Measurements from ENCODE around the gene ANKRD24. TPM values are rescaled to one million over a fixed set of nuclear protein-coding genes. Genes with fewer than 3 reads are reported as not detected.
A peak's percentile ranks its signal among the peaks of the same experiment; 100 is the strongest.

Gene ANKRD24
- total and polyA plus RNA-seq, 4 donors = 0.68 to 2.4 (median 1.3) TPM

DNA sequence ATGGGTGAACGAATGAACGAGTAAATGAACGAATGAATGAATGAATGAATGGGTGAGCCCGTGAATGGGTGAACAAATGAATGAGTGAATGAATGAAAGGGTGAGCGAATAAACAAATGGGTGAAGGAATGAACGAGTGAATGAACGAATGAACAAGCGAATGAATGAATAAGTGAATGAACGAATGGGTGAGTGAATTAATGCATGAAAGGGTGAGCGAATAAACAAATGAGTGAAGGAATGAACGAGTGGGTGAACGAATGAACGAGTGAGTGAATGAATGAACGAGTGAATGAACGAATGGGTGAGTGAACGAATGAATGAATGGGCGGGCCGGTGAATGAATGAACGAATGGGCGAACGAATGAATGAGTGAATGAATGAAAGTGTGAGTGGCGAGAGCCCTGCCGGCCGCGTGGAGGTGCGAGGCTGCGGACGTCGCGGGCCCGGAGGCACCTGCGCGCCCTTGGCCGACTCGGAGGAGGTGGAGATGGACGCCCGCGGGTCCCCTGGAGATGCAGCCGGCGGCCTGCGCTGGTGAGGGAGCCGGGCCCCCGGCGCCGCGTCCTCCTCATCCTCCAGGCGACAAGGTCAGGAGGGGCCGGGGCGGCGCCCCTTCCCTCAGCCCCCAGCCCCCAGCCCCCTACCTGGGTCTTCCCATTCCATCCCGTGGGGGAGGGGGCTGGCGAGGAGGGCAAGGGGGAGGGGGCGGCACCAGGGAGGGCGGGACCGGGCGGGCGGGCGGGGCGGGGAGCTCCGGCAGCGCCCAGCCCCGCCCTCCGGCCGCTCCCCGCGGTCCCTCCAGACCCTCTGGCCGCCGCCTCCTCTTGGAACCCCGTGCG lies 15.4 kb downstream of the ANKRD24 start:
- no peaks in the 10 kb centered on the region for H3K36me3 ChIP-seq (ENCODE audit: control insufficient read depth in 4 of 4, insufficient read depth in 4 of 4, low read length in 4 of 4)
- peak in 2 of 3 donors; percentile 11 to 33 for DNase-seq
- peaks cover 0 to 2% (median 0%) of the 10 kb centered on the region in 5 donors for H3K4me1 ChIP-seq (ENCODE audit: control insufficient read depth in 5 of 5, insufficient read depth in 5 of 5, low read length in 5 of 5)
- peaks cover 14 to 29% (median 16%) of the 10 kb centered on the region in 3 donors for H3K27me3 ChIP-seq (ENCODE audit: control insufficient read depth in 3 of 3, insufficient read depth in 3 of 3, low read length in 2 of 3)
- ATAC-seq (ENCODE audit: insufficient read depth, low FRiP score) = no peak
- TF ChIP-seq, protein P1, sequence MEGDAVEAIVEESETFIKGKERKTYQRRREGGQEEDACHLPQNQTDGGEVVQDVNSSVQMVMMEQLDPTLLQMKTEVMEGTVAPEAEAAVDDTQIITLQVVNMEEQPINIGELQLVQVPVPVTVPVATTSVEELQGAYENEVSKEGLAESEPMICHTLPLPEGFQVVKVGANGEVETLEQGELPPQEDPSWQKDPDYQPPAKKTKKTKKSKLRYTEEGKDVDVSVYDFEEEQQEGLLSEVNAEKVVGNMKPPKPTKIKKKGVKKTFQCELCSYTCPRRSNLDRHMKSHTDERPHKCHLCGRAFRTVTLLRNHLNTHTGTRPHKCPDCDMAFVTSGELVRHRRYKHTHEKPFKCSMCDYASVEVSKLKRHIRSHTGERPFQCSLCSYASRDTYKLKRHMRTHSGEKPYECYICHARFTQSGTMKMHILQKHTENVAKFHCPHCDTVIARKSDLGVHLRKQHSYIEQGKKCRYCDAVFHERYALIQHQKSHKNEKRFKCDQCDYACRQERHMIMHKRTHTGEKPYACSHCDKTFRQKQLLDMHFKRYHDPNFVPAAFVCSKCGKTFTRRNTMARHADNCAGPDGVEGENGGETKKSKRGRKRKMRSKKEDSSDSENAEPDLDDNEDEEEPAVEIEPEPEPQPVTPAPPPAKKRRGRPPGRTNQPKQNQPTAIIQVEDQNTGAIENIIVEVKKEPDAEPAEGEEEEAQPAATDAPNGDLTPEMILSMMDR (IDR thresholded peaks at IDR 0.05; ENCODE audit: control extremely low read depth, extremely low read depth) = no peak
- 17 to 26% methylated on average over 36 to 66 of the region's 70 CpGs for WGBS, 2 donors
- H3K9me3 ChIP-seq (ENCODE audit: control insufficient read depth in 4 of 4, insufficient read depth in 3 of 4, low read length in 3 of 4) = peaks cover 0 to 2% (median 0%) of the 10 kb centered on the region in 4 donors
- no peak overlapping the region for H3K4me3 ChIP-seq
- H3K9ac ChIP-seq (ENCODE audit: insufficient read depth in 1 of 2, low read length in 2 of 2) = no peak overlapping the region
- H3K27ac ChIP-seq (ENCODE audit: low read depth in 1 of 2, low read length in 1 of 2) = no peak overlapping the region

DNA sequence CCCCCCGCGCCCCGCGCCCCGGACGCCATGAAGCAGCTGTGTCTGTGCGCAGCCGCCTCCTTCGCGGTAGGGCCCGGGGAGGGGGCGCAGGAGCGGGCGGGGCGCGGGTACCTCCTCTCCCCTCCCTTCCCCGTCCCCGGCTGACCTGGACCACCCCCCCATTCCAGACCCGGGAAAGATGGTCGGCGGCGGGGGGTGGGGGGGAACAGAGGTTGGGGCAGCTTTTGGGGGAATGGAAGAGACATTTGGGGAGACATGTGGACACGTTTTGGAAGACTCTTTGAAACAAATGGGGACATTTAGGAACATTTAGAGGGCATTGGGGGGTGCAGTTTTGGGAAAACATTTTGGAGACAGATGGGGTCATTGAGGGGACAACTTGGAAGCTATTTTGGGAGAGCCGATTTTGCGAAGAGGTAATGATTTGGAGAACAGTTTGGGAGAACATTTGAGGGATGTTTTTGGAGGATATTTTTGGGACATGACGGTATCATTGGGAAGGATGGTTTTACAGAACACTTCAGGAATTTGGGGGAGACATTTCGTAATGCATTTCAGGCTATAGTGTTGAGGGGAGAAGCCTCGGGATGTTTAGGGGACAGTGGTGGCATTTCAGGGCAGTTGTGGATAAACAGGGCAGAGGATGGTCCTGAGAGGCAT lies 16.1 kb downstream of the ANKRD24 start:
- DNase-seq (no peak), ATAC-seq (ENCODE audit: insufficient read depth, low FRiP score) (no peak)
- Histone ChIP-seq H3K4me1 (ENCODE audit: control insufficient read depth in 5 of 5, insufficient read depth in 5 of 5, low read length in 5 of 5) (peaks cover 0 to 2% (median 0%) of the 10 kb centered on the region in 5 donors), H3K36me3 (ENCODE audit: control insufficient read depth in 4 of 4, insufficient read depth in 4 of 4, low read length in 4 of 4) (no peaks in the 10 kb centered on the region), H3K9me3 (ENCODE audit: control insufficient read depth in 4 of 4, insufficient read depth in 3 of 4, low read length in 3 of 4) (peaks cover 0 to 2% (median 0%) of the 10 kb centered on the region in 4 donors), H3K4me3 (no peak overlapping the region), H3K27me3 (ENCODE audit: control insufficient read depth in 3 of 3, insufficient read depth in 3 of 3, low read length in 2 of 3) (peaks cover 14 to 29% (median 16%) of the 10 kb centered on the region in 3 donors), H3K27ac (ENCODE audit: low read depth in 1 of 2, low read length in 1 of 2) (no peak overlapping the region), H3K9ac (ENCODE audit: insufficient read depth in 1 of 2, low read length in 2 of 2) (no peak overlapping the region)
- TF ChIP-seq, protein P1 (IDR thresholded peaks at IDR 0.05; ENCODE audit: control extremely low read depth, extremely low read depth) = no peak
- 7 to 13% methylated on average over 15 to 28 of the region's 28 CpGs for WGBS, 2 donors

DNA sequence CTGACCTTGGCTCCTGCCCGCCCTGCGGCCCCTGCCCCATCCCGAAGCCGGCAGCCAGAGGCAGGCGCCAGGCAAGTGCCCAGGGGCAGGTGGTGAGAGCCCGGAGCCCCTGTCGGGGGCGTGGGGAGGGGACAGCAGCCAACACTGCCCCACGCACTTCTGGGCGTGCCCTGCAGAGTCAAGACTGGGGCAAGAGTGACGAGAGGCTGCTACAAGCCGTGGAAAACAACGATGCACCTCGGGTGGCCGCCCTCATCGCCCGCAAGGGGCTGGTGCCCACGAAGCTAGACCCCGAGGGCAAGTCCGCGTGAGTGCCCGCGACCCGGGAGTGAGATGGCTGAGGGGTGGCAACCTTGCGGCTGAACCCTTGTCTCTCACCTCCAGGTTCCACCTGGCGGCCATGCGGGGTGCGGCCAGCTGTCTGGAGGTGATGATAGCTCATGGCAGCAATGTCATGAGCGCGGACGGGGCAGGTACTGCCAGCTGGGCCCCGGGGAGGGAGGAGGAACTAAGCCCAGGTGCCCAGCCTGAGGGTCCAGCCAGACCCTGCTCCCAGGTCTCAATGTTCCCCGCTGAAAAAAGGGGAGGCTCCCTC lies 17.3 kb downstream of the ANKRD24 start:
- Histone ChIP-seq H3K4me1 (ENCODE audit: control insufficient read depth in 5 of 5, insufficient read depth in 5 of 5, low read length in 5 of 5) (peaks cover 0 to 2% (median 0%) of the 10 kb centered on the region in 5 donors), H3K36me3 (ENCODE audit: control insufficient read depth in 4 of 4, insufficient read depth in 4 of 4, low read length in 4 of 4) (no peaks in the 10 kb centered on the region), H3K27ac (ENCODE audit: low read depth in 1 of 2, low read length in 1 of 2) (no peak overlapping the region), H3K9me3 (ENCODE audit: control insufficient read depth in 4 of 4, insufficient read depth in 3 of 4, low read length in 3 of 4) (peaks cover 0 to 2% (median 0%) of the 10 kb centered on the region in 4 donors), H3K9ac (ENCODE audit: insufficient read depth in 1 of 2, low read length in 2 of 2) (no peak overlapping the region), H3K4me3 (no peak overlapping the region), H3K27me3 (ENCODE audit: control insufficient read depth in 3 of 3, insufficient read depth in 3 of 3, low read length in 2 of 3) (peaks cover 14 to 21% (median 16%) of the 10 kb centered on the region in 3 donors)
- TF ChIP-seq, protein P1 (IDR thresholded peaks at IDR 0.05; ENCODE audit: control extremely low read depth, extremely low read depth) = no peak
- DNase-seq = no peak
- WGBS, 2 donors = 75 to 76% methylated on average over 30 to 33 of the region's 33 CpGs
- ATAC-seq (ENCODE audit: insufficient read depth, low FRiP score) = no peak
